HG03045 (cell line): Measurements from ENCODE around the gene CTIF.
"Not testable (repeated sequence)": the region's sequence is repeated elsewhere in the genome, so short reads cannot be mapped to it uniquely, and the experiment has no call there.

Experiments used
- ATAC-seq: cut with Tn5 transposase; IDR thresholded peaks from one replicate; pipeline ENCODE4 v1.9.1; 2021; ENCODE audit warnings: mild to moderate bottlenecking, moderate library complexity; ENCODE audit not compliant: unreplicated experiment

The CTIF gene

DNA sequence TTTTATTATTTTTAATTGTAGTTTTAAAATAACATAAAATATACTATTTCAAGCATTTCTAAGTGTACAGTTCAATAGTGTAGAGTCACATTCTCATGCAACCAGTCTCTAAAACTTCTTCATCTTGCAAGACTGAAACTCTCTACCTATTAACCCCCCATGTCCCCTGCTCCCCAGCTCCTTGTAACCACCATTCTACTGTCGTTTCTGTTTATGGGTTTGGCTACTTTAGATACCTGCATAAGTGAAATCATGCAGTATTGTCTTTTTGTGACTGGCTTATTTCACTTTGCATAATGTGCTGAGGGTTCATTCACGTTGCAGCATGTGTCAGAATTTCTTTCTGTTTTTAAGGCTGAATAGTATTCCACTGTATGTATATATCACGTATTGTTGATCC, 272.6 kb downstream of the CTIF start:
- no peak for ATAC-seq

DNA sequence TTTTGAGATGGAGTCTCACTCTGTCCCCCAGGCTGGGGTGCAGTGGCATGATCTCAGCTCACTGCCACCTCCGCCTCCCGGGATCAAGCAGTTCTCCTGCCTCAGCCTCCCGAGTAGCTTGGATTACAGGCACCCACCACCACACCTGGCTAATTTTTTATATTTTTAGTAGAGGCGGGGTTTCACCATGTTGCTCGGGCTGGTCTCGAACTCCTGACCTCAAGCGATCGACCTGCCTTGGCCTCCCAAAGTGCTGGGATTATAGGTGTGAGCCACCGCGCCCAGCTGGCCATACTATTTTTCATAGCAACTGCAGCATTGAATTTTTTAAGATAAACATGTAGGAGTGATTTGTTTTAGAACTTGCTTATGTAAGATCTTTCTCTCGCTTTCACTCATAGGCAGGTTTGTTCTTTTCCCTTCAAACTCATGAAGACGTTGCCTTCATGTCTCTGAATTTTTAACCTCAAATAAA, 273.2 kb downstream of the CTIF start:
- not testable (repeated sequence) for ATAC-seq

DNA sequence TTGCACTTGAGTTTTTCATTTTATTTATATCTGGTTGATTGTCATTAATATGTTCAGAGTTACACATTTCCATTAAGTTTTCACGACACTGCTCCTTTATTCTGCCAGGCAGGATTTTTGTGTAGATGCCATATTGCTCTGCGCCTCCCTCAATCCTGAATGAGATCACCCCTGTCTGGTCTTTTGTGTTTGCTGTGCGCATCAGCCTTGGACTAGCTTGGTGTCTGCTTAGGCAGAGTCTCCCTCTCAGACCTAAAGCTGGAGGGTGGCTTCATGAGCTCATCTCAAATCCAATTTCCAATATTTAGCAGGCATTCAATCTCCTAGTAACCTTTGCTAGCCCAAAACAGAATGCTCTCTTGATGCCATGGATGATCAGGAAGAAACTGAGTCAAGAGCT, 274.5 kb downstream of the CTIF start:
- ATAC-seq = no peak

DNA sequence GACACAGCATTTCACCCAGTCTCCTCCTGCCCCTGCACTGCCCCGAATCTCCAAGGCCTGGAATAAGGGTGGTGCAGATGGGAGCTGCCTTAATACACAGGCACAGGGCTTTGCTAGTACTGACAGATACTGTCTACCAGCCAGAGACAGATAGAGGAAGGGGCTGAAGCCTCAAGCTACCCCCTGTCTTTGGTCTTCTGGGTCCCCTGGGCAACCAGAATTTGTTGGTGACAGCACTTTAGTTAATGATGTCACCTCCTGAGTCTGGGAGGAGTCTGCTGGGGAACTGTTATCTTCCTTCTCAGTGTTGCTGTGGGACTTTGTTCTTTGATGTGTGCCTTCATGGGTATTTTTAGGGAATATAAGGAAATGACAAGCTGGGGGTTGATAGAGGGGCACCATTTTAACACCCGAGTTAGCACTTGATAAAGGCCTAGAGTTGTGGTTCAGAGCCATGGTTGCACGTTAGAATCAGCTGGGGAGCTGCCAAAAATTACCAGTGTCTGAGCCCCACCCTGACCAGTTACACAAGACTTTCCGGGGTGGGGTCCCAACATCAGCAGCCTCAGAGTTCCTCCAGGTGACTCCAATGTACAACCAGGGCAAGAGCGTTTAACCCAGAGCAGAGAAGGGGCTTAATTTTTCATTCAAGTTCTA, 275.1 kb downstream of the CTIF start:
- no peak for ATAC-seq

DNA sequence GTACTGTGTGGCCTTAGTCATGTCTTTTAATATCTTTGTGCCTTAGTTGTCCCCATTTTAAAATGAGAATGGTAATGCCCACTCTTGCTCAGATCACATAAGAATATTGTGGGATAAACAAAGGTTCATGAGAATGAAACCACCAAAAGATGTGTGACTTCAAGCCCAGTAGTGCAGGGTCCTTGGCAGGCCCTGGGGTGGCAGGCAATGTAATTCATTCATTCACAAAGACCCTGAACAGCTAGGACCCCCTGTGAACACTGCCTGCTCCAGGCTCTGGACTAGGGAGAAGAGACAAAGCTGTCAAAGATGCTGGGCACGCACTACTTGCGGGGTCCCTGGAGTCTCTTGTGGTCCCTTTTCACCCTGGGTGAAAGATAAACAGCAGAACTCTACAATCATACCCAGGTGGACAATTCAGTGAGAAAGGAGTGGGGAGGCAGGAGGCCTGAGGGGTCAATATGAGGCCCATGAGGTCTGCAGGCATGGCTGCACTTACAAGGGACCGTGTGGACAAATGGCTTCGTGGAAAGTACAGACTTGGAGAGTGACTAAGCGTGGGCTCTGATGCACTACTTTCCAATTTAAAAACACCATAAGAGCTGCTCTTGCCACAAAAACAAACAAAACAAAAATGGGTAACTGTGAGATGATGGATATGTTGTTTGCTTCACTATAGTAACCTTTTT, 275.8 kb downstream of the CTIF start:
- ATAC-seq = no peak

DNA sequence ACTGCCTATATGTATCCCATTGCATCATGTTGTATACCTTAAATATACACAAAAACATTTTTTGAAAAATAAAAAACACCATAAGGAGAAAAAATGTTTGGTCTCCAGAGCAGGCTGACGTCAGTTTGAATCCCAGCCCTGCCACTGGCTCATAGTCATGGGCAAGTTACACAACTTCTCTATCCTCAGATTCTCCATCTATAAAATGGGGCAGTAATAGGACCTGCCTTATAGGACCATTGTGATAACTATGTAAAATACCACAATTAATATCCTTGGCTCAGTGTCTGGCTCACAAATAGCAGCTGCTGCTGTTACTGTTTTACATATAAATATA, 276.3 kb downstream of the CTIF start:
- no peak for ATAC-seq

DNA sequence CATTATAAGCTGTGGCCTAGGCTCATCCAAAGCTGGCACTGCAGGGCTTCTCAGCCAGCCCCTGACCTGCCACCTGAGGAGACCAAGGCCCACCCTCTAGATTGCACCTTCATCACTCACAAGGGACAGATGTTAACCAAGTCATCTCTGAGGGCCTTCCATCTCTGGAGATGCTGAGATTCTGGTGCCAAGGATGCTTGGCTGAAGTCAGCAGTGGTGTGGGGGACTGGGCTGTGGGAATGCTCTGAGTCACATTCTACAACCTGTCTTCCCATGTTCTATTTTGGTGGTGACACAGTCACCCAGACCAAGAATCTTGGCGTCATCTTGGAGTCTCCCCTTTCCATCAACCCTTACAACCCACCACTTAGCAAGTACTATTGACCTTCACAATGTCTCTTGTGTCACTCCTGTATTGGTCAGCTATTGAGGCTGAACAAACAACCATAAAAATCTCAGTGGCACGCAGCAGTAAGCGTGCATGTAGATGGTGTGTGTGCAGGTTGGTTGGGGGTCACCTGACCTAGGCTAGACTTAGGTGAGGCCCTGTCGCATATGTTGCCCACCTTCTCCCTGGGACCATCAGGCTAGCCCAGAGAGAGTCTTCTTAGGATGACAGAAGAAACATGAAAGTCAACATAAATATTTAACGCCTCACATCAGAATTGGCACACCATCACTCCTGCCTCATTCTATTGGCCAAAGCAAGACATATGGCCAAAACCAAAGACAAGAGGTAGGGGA, 276.9 kb downstream of the CTIF start:
- ATAC-seq = no peak

DNA sequence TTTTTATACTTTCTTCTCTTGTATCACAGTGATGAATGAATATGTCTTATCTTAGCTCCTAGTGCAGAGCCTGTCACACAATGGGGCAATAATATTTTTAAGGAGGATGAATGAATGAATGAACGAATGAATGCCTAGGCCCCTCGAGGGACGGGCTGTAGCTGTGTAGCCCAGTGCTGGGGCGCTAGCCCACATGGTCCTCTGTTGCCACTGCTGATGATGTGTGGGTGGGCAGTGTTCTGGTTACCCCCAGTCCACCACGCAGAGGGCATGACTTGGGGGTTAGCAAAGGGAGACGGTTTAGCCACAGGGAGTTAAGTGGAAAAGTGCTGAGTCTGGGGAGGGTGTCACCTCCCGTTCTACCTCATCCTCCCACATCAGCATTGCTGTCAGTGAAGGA, 277.7 kb downstream of the CTIF start:
- ATAC-seq = no peak

DNA sequence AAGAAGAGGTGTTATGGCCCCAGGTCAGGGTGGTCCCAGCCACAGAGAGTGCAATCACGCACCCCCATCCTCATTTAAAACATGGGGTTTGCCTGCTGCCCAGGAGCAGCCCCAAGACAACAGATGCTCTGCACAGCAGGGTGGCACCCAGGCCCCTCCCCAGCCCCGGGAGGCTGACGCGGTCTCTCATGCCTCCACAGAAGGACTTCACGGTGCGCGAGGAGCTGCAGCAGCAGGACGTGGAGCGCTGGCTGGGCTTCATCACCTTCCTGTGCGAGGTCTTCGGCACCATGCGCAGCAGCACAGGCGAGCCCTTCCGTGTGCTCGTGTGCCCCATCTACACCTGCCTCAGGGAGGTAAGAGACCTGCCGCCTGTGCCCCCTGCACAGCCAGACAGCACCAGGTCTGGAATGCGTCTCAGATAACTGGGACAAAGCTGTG, 278.2 kb downstream of the CTIF start:
- ATAC-seq = no peak

DNA sequence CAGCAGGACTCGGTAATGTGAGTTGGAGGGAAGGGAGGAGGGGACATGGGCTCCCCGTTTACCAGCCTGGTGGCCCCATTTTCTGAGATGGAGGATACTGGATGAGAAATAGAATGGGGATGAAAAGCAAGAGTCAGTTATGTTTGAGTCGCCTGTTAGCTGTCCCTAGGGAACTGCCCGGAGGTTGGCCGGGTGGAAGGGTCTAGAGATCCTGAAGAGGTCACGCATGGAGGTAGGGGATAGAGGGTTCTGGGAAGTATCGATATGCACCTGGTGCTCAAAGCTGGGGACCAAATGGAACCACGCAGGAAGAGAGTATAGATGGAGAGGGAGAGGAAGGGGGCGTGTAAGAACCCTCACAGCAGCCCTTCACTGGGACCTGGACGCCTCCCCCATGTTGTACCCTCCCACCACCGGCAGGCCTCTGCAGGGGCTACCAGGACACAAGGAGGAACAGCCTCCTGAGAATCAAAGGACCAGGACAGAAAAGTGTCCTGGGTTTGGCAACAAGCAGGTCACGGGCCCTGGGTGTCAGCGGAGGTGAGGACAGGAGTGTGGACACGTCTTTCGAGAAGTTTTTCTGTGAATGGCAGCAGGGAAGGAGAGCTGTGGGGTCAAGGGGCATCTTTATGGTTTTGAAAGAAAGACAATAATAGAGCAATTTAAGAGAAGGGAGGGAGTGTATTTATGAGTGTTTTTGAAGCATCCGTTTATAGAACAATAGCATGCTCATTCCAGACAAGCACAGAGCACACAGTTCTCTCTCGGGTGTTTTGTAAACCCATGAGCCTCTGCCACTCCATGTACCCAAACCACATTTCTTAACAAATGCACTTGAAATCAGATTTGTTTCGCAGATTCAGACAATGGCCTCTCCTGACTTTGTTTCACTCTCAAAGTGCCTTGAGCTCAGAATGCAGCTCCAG, 279.8 kb downstream of the CTIF start:
- ATAC-seq = no peak

DNA sequence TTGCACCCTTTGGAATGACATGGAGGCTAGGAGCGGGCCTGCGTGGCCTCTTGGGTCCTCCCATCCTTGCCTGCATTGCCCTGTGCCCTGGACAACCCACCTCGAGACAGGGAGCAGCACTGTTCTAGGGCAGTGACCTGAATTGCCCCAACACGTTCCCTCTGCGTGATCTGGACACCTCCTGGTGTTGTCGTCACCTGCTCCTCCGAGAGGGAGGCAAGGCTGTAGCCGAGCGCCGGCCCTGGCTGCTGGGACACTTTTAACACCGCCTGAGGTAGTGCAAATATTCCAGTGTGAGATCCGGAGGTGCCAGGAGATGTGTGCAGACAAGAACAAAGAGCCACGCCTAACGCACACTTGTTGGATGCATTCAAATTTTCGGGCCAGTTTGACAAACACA, 280.4 kb downstream of the CTIF start:
- ATAC-seq = no peak

DNA sequence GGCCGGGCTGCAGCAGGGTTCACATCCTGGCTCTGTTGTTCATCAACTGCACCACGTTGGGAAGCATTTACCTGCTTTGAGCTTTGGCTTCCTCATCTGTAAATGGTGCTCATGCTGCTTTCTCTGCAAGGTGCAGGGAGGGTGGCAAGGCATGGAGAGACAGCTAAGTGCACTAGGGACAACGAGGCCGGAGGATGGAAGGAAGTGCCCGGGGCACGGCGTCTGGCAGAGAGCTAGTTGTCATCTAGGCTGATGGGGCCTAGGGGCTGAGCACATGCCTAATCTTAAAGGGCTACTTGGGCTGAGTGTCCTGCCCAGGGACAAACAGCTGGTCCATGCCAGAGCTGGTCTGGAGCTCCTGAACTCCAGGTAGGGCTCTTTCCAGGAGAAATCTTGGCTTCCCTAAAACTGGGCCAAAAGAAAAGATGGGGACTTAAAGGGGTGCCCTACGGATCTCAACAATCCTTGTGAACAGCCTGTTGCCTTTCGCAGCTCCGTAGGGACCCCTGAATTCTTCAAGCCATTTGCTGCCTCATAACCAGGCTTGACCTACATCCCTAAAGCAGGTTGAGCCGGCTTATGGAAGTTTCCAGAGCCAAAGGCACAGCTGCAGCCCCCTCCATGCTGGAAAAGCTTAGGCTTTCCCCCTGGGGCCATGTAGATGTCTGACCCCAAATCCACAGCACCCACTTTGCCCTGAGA, 281.1 kb downstream of the CTIF start:
- ATAC-seq = no peak

DNA sequence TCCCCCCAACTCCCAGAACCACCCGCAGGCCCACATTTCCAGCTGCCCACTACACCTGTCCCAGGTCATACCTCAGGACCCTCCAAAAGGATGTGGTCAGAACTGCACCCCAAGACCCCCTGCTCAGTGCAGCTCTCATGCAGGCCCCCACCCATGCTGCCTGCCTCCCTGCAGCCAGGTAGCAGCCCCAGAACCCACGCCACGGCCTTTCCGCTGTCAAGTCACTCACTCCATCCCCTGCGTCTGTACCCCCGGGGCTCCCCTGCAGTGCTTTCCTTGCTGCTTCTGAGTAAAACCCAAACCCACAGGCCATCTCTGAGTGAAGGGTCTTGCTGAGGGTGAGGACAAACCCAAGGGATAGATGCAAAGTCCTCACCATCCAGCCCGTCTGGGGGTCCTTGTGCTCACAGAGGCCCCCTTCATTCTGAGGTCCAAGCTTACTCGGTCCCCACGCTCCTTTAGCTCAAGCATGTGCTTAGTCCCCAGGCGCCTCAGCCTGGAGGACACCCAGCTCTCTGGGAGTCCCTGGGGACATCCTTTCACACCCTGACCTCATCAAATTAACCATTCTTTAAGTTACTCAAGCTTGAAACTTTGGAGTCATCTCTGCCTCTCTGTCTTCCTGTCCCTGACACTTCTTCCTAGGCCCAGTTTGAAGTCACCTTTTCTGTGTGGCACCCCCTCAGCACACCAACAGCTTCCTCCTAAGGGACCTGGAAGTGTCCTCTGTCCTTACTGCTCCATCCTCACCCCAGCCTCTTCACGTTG, 281.8 kb downstream of the CTIF start:
- peak; percentile 77 for ATAC-seq

DNA sequence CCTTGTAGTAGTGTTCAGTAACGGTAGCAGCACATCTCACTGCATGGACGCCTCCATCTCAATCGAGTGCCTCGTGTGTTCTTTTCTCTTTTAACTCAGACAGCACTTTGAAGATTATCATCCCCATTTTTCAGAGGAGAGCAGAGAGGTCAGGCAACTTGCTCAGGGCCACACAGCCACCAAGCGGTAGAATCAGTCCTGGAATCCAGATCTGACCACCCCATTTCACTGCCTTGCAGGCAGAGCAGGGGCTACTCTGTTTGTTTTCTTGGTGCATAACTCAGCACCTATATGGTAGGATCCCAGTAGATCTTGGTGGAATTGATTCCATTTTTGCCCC, 282.4 kb downstream of the CTIF start:
- ATAC-seq = peak; percentile 18

DNA sequence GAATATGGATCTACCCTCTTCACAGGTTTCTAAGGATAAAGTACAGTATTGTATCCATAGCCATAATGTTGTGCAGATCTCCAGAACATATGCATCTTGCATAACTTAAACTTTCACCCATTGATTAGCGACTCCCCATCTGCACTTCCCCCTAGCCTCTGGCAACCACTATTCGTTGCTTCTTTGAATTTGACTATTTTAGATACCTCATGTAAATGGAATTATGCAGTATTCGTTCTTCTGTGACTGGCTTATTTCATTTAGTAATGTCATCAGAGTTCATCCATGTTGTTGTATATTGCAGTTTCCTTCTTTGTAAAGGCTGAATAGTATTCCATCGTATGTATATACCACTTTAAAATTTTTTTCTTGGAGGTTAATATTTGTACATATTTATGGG, 283.0 kb downstream of the CTIF start:
- ATAC-seq = no peak

DNA sequence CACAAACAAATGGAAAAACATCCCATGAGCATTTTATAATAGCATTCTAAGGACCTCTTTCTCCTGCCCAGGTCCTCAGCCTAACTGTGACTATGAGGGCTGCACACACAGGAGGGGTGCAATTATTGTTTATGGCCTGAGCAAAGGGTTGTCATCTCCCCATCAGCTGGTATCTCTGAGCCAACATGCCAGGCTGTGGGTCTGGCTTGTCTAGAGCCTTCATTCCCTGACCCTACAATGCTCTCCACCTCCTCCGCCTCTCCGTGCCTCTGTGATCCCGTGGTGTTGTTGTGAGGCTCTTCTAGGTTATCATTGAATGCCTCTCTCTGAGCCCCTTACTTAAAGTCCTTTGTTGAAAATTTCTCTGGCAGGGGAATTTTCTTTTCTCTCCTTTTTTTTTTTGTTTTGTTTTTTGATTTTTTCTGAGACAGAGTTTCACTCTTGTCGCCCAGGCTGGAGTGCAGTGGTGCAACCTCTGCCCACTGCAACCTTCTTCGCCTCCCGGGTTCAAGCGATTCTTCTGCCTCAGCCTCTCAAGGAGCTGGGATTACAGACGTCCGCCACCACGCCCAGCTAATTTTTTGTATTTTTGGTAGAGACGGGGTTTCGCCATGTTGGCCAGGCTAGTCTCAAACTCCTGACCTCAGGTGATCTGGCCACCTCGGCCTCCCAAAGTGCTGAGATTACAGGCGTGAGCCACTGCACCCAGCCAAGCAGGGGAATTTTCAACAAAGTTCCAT, 285.6 kb downstream of the CTIF start:
- ATAC-seq = no peak

DNA sequence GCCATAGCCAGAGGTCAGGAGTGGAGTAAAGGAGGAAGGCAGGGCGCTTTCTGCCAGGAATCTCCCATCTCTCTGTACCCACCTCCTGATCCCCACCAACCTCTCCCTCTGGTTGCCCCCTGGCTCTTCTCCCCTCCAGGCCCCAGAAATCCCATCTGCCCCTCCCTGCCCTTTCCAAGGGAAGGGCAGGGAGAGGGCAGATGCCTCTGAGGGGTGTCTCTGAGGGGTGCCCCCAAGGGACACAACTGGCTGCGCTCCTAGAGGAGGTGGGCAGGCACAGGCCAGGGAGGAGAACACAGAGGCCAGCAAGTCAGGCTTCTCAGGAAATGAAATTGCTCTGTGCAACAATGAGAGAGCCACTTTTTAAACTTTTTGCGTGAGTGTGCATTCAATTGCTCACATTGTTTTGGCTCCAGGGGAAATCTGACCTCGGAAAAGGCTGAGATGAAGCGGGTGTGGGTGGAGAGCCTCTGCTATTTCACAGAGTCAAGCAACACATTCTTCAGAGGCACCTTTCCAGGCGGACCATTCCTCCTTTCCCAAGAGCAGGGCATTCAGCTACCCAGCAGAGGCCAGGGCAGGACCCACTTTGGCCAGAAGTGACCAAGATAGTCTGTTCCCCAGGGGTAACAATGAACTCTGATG, 286.4 kb downstream of the CTIF start:
- no peak for ATAC-seq

DNA sequence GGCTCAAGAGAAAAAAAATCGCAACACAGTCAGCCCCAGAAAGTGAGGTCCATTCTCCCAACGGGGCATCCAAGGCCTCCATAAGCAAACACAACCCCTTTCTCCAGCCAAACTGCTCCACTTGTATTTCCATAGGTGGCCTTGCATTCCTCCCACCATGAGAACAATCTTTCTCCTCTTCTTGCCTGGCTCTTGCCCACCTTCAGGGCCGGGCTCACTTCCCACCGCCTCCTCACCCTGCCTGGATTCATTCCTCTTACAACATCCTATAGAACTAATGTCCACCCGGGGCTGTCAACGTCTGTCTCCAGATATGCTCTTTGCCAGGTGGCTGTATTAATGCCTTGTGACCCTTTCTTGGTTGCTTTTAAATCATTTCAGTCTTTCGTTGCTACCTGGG, 287.4 kb downstream of the CTIF start:
- ATAC-seq = no peak

DNA sequence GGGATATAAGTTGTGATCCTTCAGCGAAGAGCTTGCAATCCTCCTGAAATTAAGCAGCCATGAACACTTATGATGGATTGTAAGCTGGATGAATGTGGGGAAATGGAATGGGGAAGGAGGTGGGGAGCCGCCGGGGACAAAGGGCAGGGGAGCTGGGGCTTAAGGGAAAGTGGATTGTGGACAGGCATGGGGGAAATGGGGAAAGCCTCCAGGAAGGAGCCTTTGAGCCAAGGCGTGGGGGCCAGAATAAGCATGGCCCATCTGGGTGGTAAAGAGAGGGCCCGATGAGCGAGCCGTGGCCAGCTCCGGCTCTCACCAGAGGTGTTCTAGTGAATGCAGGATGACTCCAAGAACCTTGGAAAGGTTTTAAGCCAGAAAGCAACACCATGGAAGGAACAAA, 288.0 kb downstream of the CTIF start:
- ATAC-seq = no peak
